ENCODE data around the gene KLHL1. TPM values are rescaled to one million over a fixed set of nuclear protein-coding genes. Genes with fewer than 3 reads are reported as not detected.

Gene KLHL1
- total RNA-seq, 1 donor from 2014 or later = not detected

- H3K4me3 ChIP-seq (ENCODE audit: low read depth, low read length) = no peak overlapping the region
- DNase-seq (ENCODE audit: low read depth) = no peak
- no peak for TF ChIP-seq CTCF (conservative IDR thresholded peaks at IDR 0.05; ENCODE audit: low read depth, low read length)
Observed at GRCh38 chr13:69959046-69959445, 149.2 kb downstream of the KLHL1 start.

- no peak for DNase-seq (ENCODE audit: low read depth)
- no peak for TF ChIP-seq CTCF (conservative IDR thresholded peaks at IDR 0.05; ENCODE audit: low read depth, low read length)
- H3K4me3 ChIP-seq (ENCODE audit: low read depth, low read length) = no peak overlapping the region
Observed at GRCh38 chr13:69956839-69957238, 151.4 kb downstream of the KLHL1 start.

- TF ChIP-seq CTCF (conservative IDR thresholded peaks at IDR 0.05; ENCODE audit: low read depth, low read length) = no peak
Observed at GRCh38 chr13:69956349-69956748, 151.9 kb downstream of the KLHL1 start.

GRCh38 chr13:69955271-69955670 is 153.0 kb downstream of the KLHL1 start:
- no peak for DNase-seq (ENCODE audit: low read depth)
- no peak overlapping the region for H3K4me3 ChIP-seq (ENCODE audit: low read depth, low read length)
- TF ChIP-seq CTCF (conservative IDR thresholded peaks at IDR 0.05; ENCODE audit: low read depth, low read length) = no peak

More at GRCh38 chr13:69956349-69956748, 151.9 kb downstream of the KLHL1 start:
- DNase-seq (ENCODE audit: low read depth) = no peak
- H3K4me3 ChIP-seq (ENCODE audit: low read depth, low read length) = no peak overlapping the region

GRCh38 chr13:69951412-69951811 is 156.8 kb downstream of the KLHL1 start:
- TF ChIP-seq CTCF (conservative IDR thresholded peaks at IDR 0.05; ENCODE audit: low read depth, low read length) = no peak
- H3K4me3 ChIP-seq (ENCODE audit: low read depth, low read length) = no peak overlapping the region
- DNase-seq (ENCODE audit: low read depth) = no peak

GRCh38 chr13:69950160-69950559 is 158.1 kb downstream of the KLHL1 start:
- H3K4me3 ChIP-seq (ENCODE audit: low read depth, low read length) = no peak overlapping the region
- no peak for DNase-seq (ENCODE audit: low read depth)
- no peak for TF ChIP-seq CTCF (conservative IDR thresholded peaks at IDR 0.05; ENCODE audit: low read depth, low read length)

GRCh38 chr13:69948016-69948415 is 160.2 kb downstream of the KLHL1 start:
- TF ChIP-seq CTCF (conservative IDR thresholded peaks at IDR 0.05; ENCODE audit: low read depth, low read length) = no peak
- no peak overlapping the region for H3K4me3 ChIP-seq (ENCODE audit: low read depth, low read length)
- DNase-seq (ENCODE audit: low read depth) = no peak
